ENCODE results near the gene SLC13A3. TPM values are rescaled to one million over a fixed set of nuclear protein-coding genes. Genes with fewer than 3 reads are reported as not detected.
A peak's percentile ranks its signal among the peaks of the same experiment; 100 is the strongest.

The SLC13A3 gene
- total and polyA plus RNA-seq, 2 of the 4 experiments (the other 2 are of a cell fraction) = 2.5 to 4.2 TPM

DNA sequence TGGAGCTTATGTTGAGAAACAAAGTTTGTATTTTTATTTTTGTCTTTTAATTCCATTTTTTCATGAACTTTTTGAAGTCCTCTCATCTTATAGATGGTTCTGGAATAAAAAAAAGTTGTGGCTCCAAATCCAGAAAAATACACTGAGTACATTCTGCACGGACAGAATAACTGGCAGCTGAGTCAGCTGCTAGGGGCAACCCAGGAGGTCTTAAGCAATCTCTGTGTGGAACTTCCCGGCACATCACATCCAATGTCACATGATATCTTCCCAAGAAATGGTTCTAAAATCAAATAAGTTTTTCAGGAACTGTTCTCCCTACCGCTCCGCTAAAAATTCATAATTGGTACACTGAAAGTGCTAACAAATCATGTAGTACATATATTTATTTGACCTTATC, 29.8 kb downstream of the SLC13A3 start:
- DNase-seq = peak; percentile 82
- no TSS peak for BruUV-seq (replicated peaks)
- WGBS, 2 experiments (ENCODE audit: extremely low coverage in 2 of 2, insufficient read length in 1 of 2) = no CpG with 5 or more reads among the region's 4 CpGs
- no peaks in the 10 kb centered on the region for H3K36me3 ChIP-seq (ENCODE audit: control insufficient read depth, insufficient read depth, low read length)
- no peak overlapping the region for H2AFZ ChIP-seq (replicated peaks; ENCODE audit: low read length, poor library complexity)
- H3K56ac ChIP-seq (ENCODE audit: extremely low read depth, insufficient read depth, low read length) = no peak overlapping the region
- no peak overlapping the region for H3K9ac ChIP-seq (ENCODE audit: low read depth, low read length)
- no peak overlapping the region for H4K91ac ChIP-seq (ENCODE audit: insufficient read depth, low read depth, low read length)
- H3K27me3 ChIP-seq (ENCODE audit: control insufficient read depth, insufficient read depth, low read length) = no peaks in the 10 kb centered on the region; the same call in 1 of the 2 replicates
- ChIA-PET CTCF (no interaction called here), POLR2A (ENCODE audit: unreplicated experiment) (no interaction called here)
- peaks cover 2% of the 10 kb centered on the region; the same call in 1 of the 2 replicates for H3K4me1 ChIP-seq (ENCODE audit: control insufficient read depth, insufficient read depth, low read length)
- H3K79me1 ChIP-seq (ENCODE audit: low read depth in 1 of 2, low read length in 2 of 2) = no peaks in the 10 kb centered on the region
- no peaks in the 10 kb centered on the region for H4K20me1 ChIP-seq (ENCODE audit: insufficient read depth, low read length)
- no peak overlapping the region for H4K5ac ChIP-seq (ENCODE audit: low read depth, low read length)
- intact Hi-C loops (cut with micrococcal nuclease) = no loop called here
- no peaks in the 10 kb centered on the region; the same call in 1 of the 2 replicates for H3K9me1 ChIP-seq (ENCODE audit: insufficient read depth, low read length)
- H3K18ac ChIP-seq (ENCODE audit: low read depth, low read length) = no peak overlapping the region
- no peak overlapping the region for H2BK15ac ChIP-seq (ENCODE audit: low read depth, low read length)
- H3K4ac ChIP-seq (ENCODE audit: low read depth, low read length) = no peak overlapping the region
- no peak overlapping the region for H3K4me3 ChIP-seq (ENCODE audit: insufficient read depth, low read depth, low read length)
- no peak overlapping the region for H2BK5ac ChIP-seq (ENCODE audit: low read depth, low read length, poor library complexity, severe bottlenecking)
- H3K4me2 ChIP-seq (ENCODE audit: low read depth, low read length) = no peak overlapping the region
- no peak overlapping the region for H2AK9ac ChIP-seq (replicated peaks; ENCODE audit: low read depth, low read length, poor library complexity)
- H3K14ac ChIP-seq (replicated peaks; ENCODE audit: low read depth, low read length) = no peak overlapping the region
- no peak overlapping the region for H4K8ac ChIP-seq (ENCODE audit: low read depth in 2 of 2, low read length in 2 of 2)
- no peak overlapping the region for H3K23ac ChIP-seq (ENCODE audit: low read depth, low read length)
- no peak overlapping the region for H2BK20ac ChIP-seq (ENCODE audit: low read depth, low read length)
- no peak overlapping the region for H3K27ac ChIP-seq (ENCODE audit: insufficient read depth, low read length)
- in situ Hi-C loops (cut with MboI; ENCODE audit: low sequenced_read_pairs) = no loop called here
- no peak for TF ChIP-seq SMC3 (IDR thresholded peaks at IDR 0.05; ENCODE audit: low read depth, low read length)
- TF ChIP-seq CEBPB (IDR thresholded peaks at IDR 0.05; ENCODE audit: low read depth, low read length) = peak; percentile 95
- TF ChIP-seq POLR2A (IDR thresholded peaks at IDR 0.05; ENCODE audit: low read depth, low read length) = no peak
- TF ChIP-seq, protein P1, sequence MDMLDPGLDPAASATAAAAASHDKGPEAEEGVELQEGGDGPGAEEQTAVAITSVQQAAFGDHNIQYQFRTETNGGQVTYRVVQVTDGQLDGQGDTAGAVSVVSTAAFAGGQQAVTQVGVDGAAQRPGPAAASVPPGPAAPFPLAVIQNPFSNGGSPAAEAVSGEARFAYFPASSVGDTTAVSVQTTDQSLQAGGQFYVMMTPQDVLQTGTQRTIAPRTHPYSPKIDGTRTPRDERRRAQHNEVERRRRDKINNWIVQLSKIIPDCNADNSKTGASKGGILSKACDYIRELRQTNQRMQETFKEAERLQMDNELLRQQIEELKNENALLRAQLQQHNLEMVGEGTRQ (IDR thresholded peaks at IDR 0.05; ENCODE audit: low read depth, low read length) = peak; percentile 33; the same call in 1 of the 2 replicates
- TF ChIP-seq BHLHE40 (IDR thresholded peaks at IDR 0.05; ENCODE audit: low read depth, low read length) = 0 out of 2 replicates have a peak, but pooled peaks have one; percentile 19
- TF ChIP-seq FOS (IDR thresholded peaks at IDR 0.05; ENCODE audit: low read depth, low read length) = 0 out of 2 replicates have a peak, but pooled peaks have one; percentile 4
- no peak overlapping the region for H2BK120ac ChIP-seq (ENCODE audit: low read depth, low read length)
- no peak overlapping the region for H2AK5ac ChIP-seq (ENCODE audit: low read depth, low read length)
- H3K9me3 ChIP-seq (ENCODE audit: control insufficient read depth, insufficient read depth, low read length) = no peaks in the 10 kb centered on the region
- dilution Hi-C loops (cut with HindIII; ENCODE audit: low sequenced_read_pairs, unreplicated experiment) = no loop called here
- ATAC-seq (ENCODE audit: low read depth) = peak; percentile 90
